ENCODE measurements around the gene PDE4D.

- TF ChIP-seq POLR2A (IDR thresholded peaks at IDR 0.05; ENCODE audit: low read depth, low read length) (no peak), CTCF (conservative IDR thresholded peaks at IDR 0.05; ENCODE audit: low read depth, low read length) (no peak), SMC3 (IDR thresholded peaks at IDR 0.05; ENCODE audit: low read depth, low read length) (no peak), MAFK (IDR thresholded peaks at IDR 0.05; ENCODE audit: low read depth, low read length) (no peak), RFX5 (IDR thresholded peaks at IDR 0.05; ENCODE audit: low read depth, low read length) (no peak), RAD21 (IDR thresholded peaks at IDR 0.05; ENCODE audit: low read length) (no peak), RCOR1 (IDR thresholded peaks at IDR 0.05; ENCODE audit: insufficient replicate concordance, low read length) (no peak)
Observed at GRCh38 chr5:59038798-59039295, 854.7 kb downstream of the PDE4D start.

Data from IMR-90 (cell line).